H1 (cell line): ENCODE results near the gene PPIL3. TPM values are rescaled to one million over a fixed set of nuclear protein-coding genes. Genes with fewer than 3 reads are reported as not detected.

ENCODE experiments used
- CTCF ChIA-PET: fragments of 300-600 bp; sonication (Branson Sonifier 250); formaldehyde crosslinking; loops from one replicate; lab custom pipeline; 2021; ENCODE audit not compliant: partially characterized antibody; lab: Charles Lee
- POLR2A ChIA-PET: fragments of 300-600 bp; sonication (Branson Sonifier 250); formaldehyde crosslinking; loops from one replicate; lab custom pipeline; 2021; ENCODE audit warnings: inconsistent platforms; ENCODE audit not compliant: partially characterized antibody; lab: Charles Lee
- DNase-seq, 2 experiments: peaks; one replicate each; pipeline versions ENCODE4 v3.0.0 to v3.0.0-alpha.2; 2010 to 2022; ENCODE audit warnings: low spot score in 2 of 2, low read depth in 1 of 2, mixed read lengths in 1 of 2
- FAIRE-seq: peaks from 2 replicates; lab custom pipeline; 2011; peaks lifted over from hg19 to GRCh38; lab: Jason Lieb, UNC
- H2AFZ ChIP-seq: 2 replicates; pipeline ENCODE4 v1.8.1; 2012; ENCODE audit warnings: low read length, inconsistent platforms
- H2AK5ac ChIP-seq: 2 replicates; pipeline ENCODE4 v1.6.1; 2013; ENCODE audit warnings: low read depth, low read length
- H2BK120ac ChIP-seq: replicated peaks from 2 replicates; pipeline ENCODE3; 2013; ENCODE audit warnings: low read depth, low read length, inconsistent platforms
- H2BK12ac ChIP-seq: 2 replicates; pipeline ENCODE4 v1.6.1; 2013; ENCODE audit warnings: low read depth, low read length
- H2BK15ac ChIP-seq: 2 replicates; pipeline ENCODE4 v1.6.1; 2013; ENCODE audit warnings: low read length
- H2BK20ac ChIP-seq: 2 replicates; pipeline ENCODE4 v1.6.1; 2013; ENCODE audit warnings: low read length
- H2BK5ac ChIP-seq: 2 replicates; pipeline ENCODE4 v1.6.1; 2013; ENCODE audit warnings: low read depth, low read length
- H3K14ac ChIP-seq: 2 replicates; pipeline ENCODE4 v1.6.1; 2013; ENCODE audit warnings: inconsistent platforms; ENCODE audit not compliant: insufficient read length
- H3K18ac ChIP-seq: 2 replicates; pipeline ENCODE4 v1.6.1; 2013; ENCODE audit warnings: low read length; ENCODE audit errors: extremely low read depth
- H3K23ac ChIP-seq: 2 replicates; pipeline ENCODE4 v1.6.1; 2013; ENCODE audit warnings: inconsistent platforms; ENCODE audit not compliant: insufficient read length
- H3K23me2 ChIP-seq: 2 replicates; pipeline ENCODE4 v1.6.1; 2013; ENCODE audit warnings: low read depth, low read length
- H3K27ac ChIP-seq: 2 replicates; pipeline ENCODE4 v1.6.1; 2011; ENCODE audit warnings: low read depth, low read length, inconsistent platforms
- H3K27me3 ChIP-seq, 4 experiments: replicated peaks in 1 of 4; 1 replicate in 1 of 4; 2 replicates in 3 of 4; pipeline versions ENCODE4 v1.6.1 to v1.8.1; 2011 to 2013; ENCODE audit warnings: low read length in 3 of 4, mild to moderate bottlenecking in 3 of 4, inconsistent platforms in 2 of 4, mixed read lengths in 2 of 4, moderate library complexity in 1 of 4; ENCODE audit not compliant: control insufficient read depth in 3 of 4, insufficient read depth in 3 of 4; ENCODE audit errors: extremely low read depth in 1 of 4
- H3K36me3 ChIP-seq, 4 experiments: 2 replicates each; pipeline versions ENCODE4 v1.6.1 to v1.8.1; 2011 to 2013; ENCODE audit warnings: mild to moderate bottlenecking in 4 of 4, low read length in 3 of 4, moderate library complexity in 2 of 4, control low read depth in 1 of 4, inconsistent platforms in 1 of 4; ENCODE audit not compliant: insufficient read depth in 4 of 4, control insufficient read depth in 2 of 4
- H3K4ac ChIP-seq: replicated peaks from 2 replicates; pipeline ENCODE3; 2013; ENCODE audit warnings: low read length, low read depth, mixed read lengths, inconsistent platforms; ENCODE audit not compliant: insufficient read length
- H3K4me1 ChIP-seq, 4 experiments: replicated peaks in 1 of 4; 1 replicate in 1 of 4; 2 replicates in 3 of 4; pipeline versions ENCODE4 v1.6.1 to v1.8.1; 2011 to 2013; ENCODE audit warnings: low read length in 3 of 4, inconsistent platforms in 2 of 4, mixed read lengths in 1 of 4; ENCODE audit not compliant: insufficient read depth in 4 of 4, control insufficient read depth in 3 of 4
- H3K4me2 ChIP-seq, 2 experiments: 2 replicates each; pipeline versions ENCODE4 v1.6.1 to v1.8.1; 2011 to 2013; ENCODE audit warnings: low read depth in 2 of 2, low read length in 2 of 2, control low read depth in 1 of 2, inconsistent platforms in 1 of 2, mild to moderate bottlenecking in 1 of 2; ENCODE audit not compliant: insufficient read depth in 1 of 2
- H3K4me3 ChIP-seq, 4 experiments: fragments of 200-600, 300-600 bp in 1 of 4; sonication (generic), shearing (Covaris generic), sonication (Bioruptor Twin) in 1 of 4; 2 replicates each; pipeline versions ENCODE4 v1.5.1 to v1.8.1; 2011 to 2016; ENCODE audit warnings: low read length in 4 of 4, low read depth in 3 of 4, control low read depth in 2 of 4, inconsistent platforms in 2 of 4, mild to moderate bottlenecking in 2 of 4, mixed read lengths in 1 of 4, moderate library complexity in 1 of 4; ENCODE audit not compliant: insufficient read depth in 2 of 4; ENCODE audit errors: extremely low read depth in 1 of 4
- H3K56ac ChIP-seq: replicated peaks from 2 replicates; pipeline ENCODE3; 2013; ENCODE audit warnings: low read depth, mild to moderate bottlenecking, mixed read lengths, low read length, inconsistent platforms; ENCODE audit not compliant: insufficient read length
- H3K79me1 ChIP-seq: 2 replicates; pipeline ENCODE4 v1.6.1; 2013; ENCODE audit warnings: low read depth, low read length, control low read depth
- H3K79me2 ChIP-seq, 2 experiments: 2 replicates each; pipeline versions ENCODE4 v1.6.1 to v1.8.1; 2012 to 2013; ENCODE audit warnings: low read length in 2 of 2, mild to moderate bottlenecking in 2 of 2, inconsistent platforms in 1 of 2; ENCODE audit not compliant: insufficient read depth in 2 of 2, control insufficient read depth in 1 of 2
- H3K9ac ChIP-seq, 4 experiments: replicated peaks in 1 of 4; 1 replicate in 1 of 4; 2 replicates in 3 of 4; pipeline versions ENCODE4 v1.6.1 to v1.8.1; 2011 to 2013; ENCODE audit warnings: low read depth in 3 of 4, low read length in 3 of 4, control low read depth in 2 of 4, mild to moderate bottlenecking in 2 of 4, moderate library complexity in 2 of 4, inconsistent platforms in 1 of 4; ENCODE audit errors: extremely low read depth in 1 of 4
- H3K9me3 ChIP-seq, 2 experiments: 2 replicates each; pipeline versions ENCODE4 v1.6.1 to v1.8.1; 2012 to 2013; ENCODE audit warnings: mild to moderate bottlenecking in 2 of 2, moderate library complexity in 2 of 2, control low read depth in 1 of 2, inconsistent platforms in 1 of 2, low read depth in 1 of 2, low read length in 1 of 2, mixed read lengths in 1 of 2; ENCODE audit not compliant: insufficient read depth in 2 of 2
- H4K20me1 ChIP-seq, 2 experiments: replicated peaks in 1 of 2; 2 replicates each; pipeline versions ENCODE3 to v1.8.1; 2011 to 2013; ENCODE audit warnings: inconsistent platforms in 2 of 2, low read length in 2 of 2, mild to moderate bottlenecking in 1 of 2; ENCODE audit not compliant: insufficient read depth in 2 of 2, control insufficient read depth in 1 of 2
- H4K5ac ChIP-seq: 2 replicates; pipeline ENCODE4 v1.6.1; 2013; ENCODE audit warnings: low read length, low read depth, mixed read lengths, inconsistent platforms; ENCODE audit not compliant: insufficient read length
- H4K8ac ChIP-seq: 2 replicates; pipeline ENCODE4 v1.8.0; 2013; ENCODE audit warnings: mild to moderate bottlenecking, moderate library complexity, low read length, inconsistent platforms; ENCODE audit not compliant: insufficient read depth; ENCODE audit errors: extremely low read depth
- H4K91ac ChIP-seq: replicated peaks from 2 replicates; pipeline ENCODE3; 2013; ENCODE audit warnings: low read length, mixed read lengths, inconsistent platforms; ENCODE audit not compliant: insufficient read length
- ATF3 ChIP-seq: IDR thresholded peaks from 2 replicates; pipeline ENCODE4 v1.6.1; 2011; ENCODE audit warnings: low read depth, mild to moderate bottlenecking, low read length; ENCODE audit not compliant: insufficient read depth
- KDM5A ChIP-seq: fragments of 200-600 bp; IDR thresholded peaks from 2 replicates; pipeline ENCODE4 v1.7.1; 2012; ENCODE audit warnings: mild to moderate bottlenecking, low read length, inconsistent platforms, mixed read lengths
- RBBP5 ChIP-seq: IDR thresholded peaks from 2 replicates; pipeline ENCODE4 v1.7.1; 2012; ENCODE audit warnings: low read depth, mild to moderate bottlenecking, inconsistent platforms, low read length, moderate library complexity, borderline replicate concordance
- RXRA ChIP-seq: IDR thresholded peaks from 2 replicates; pipeline ENCODE4 v1.6.1; 2011; ENCODE audit warnings: low read depth, mild to moderate bottlenecking, low read length, moderate library complexity; ENCODE audit not compliant: insufficient read depth
- TAF1 ChIP-seq: IDR thresholded peaks from 2 replicates; pipeline ENCODE4 v1.6.1; 2011; ENCODE audit warnings: mild to moderate bottlenecking, low read depth, low read length
- TEAD4 ChIP-seq: IDR thresholded peaks from 2 replicates; pipeline ENCODE4 v1.6.1; 2012; ENCODE audit warnings: low read depth, low read length, inconsistent platforms, mixed read lengths
- WGBS, 2 experiments: shearing (Covaris generic) in 1 of 2; methylation state at CpG; one replicate each; pipeline versions ENCODE4 v1.1.6 to v1.1.7; 2013 to 2015; ENCODE audit warnings: low lambda C conversion rate in 2 of 2, mixed read lengths in 2 of 2, inconsistent platforms in 1 of 2, low coverage in 1 of 2, missing lambda C conversion rate in 1 of 2; ENCODE audit not compliant: insufficient replicate concordance in 2 of 2, insufficient coverage in 1 of 2, insufficient read length in 1 of 2; ENCODE audit errors: extremely low coverage in 1 of 2, missing lambda C conversion rate in 1 of 2; 5-methylcytosine and 5-hydroxymethylcytosine counted together
- polyA plus RNA-seq, 7 experiments: library from polyadenylated mRNA; depleted of rRNA in 3 of 7; stranded (reverse) in 5 of 7; unstranded in 2 of 7; fragments of >200 nt in 5 of 7; fragments of 200-250 nt in 2 of 7; gene quantifications; 1 replicate in 5 of 7; 2 replicates in 1 of 7; 4 replicates in 1 of 7; pipeline versions ENCODE4 v1.2.1 to v1.2.3, GENCODE V29; 2011 to 2013; ENCODE audit warnings: missing spikeins in 2 of 7, mixed read lengths in 2 of 7
- total RNA-seq: library from RNA; stranded (reverse); fragmentation: NEBNext Ultra II Directional; extraction: Animal tissue kit (Norgen Biotek cat#: 25700); gene quantifications from 2 replicates; pipeline ENCODE4 v1.2.1, GENCODE V29; 2021

PPIL3 gene
- total and polyA plus RNA-seq, 2 of the 8 experiments (the other 6 are each of a cell fraction or from before 2014, with no cell fraction given), result 30.4 to 48.7 TPM

GRCh38 chr2:200856806-200857205 is 32.1 kb downstream of the PPIL3 start:
- H3K79me1 ChIP-seq, result no peaks in the 10 kb centered on the region
- no peak overlapping the region for H4K5ac ChIP-seq
- DNase-seq (no peak), FAIRE-seq (no peak)
- H3K27ac ChIP-seq, result no peak overlapping the region
- H3K4ac ChIP-seq, result no peak overlapping the region
- no peak overlapping the region for H4K8ac ChIP-seq
- no peak overlapping the region for H2BK20ac ChIP-seq
- H3K9ac ChIP-seq, result no peak overlapping the region
- peaks cover 25 to 96% (median 70%) of the 10 kb centered on the region in 4 experiments for H3K36me3 ChIP-seq
- ChIA-PET CTCF (interaction anchor here (1.1 to 1.6 kb wide), 5 partner anchors 10 to 152 kb away, joined by 3 to 5 read pairs (median 3); no protein-coding TSS in a partner anchor), POLR2A (interaction anchor here (1.1 to 1.9 kb wide), 3 partner anchors 11 to 39 kb away, joined by 3 to 5 read pairs (median 4); no protein-coding TSS in a partner anchor)
- no peak overlapping the region for H3K14ac ChIP-seq
- H2BK12ac ChIP-seq, result no peak overlapping the region
- no peak overlapping the region for H3K4me3 ChIP-seq
- H3K27me3 ChIP-seq, result no peaks in the 10 kb centered on the region
- H2BK120ac ChIP-seq, result no peak overlapping the region
- WGBS, 2 experiments, result 85% methylated on average over 8 of the region's 8 CpGs; no CpG with 5 or more reads in 1 of the 2 experiments
- H2BK5ac ChIP-seq, result no peak overlapping the region
- H2AK5ac ChIP-seq, result no peak overlapping the region
- no peak overlapping the region for H3K4me2 ChIP-seq
- no peak overlapping the region for H4K91ac ChIP-seq
- H3K79me2 ChIP-seq, result peaks cover 6 to 27% of the 10 kb centered on the region in 2 experiments; a peak in 3 of 4 replicates
- peaks cover 0 to 4% (median 0%) of the 10 kb centered on the region in 4 experiments; a peak in 1 of 7 replicates for H3K4me1 ChIP-seq
- H3K9me3 ChIP-seq, result no peaks in the 10 kb centered on the region
- H3K23me2 ChIP-seq, result no peaks in the 10 kb centered on the region
- H4K20me1 ChIP-seq, result peaks cover 2% of the 10 kb centered on the region in 2 experiments
- H3K56ac ChIP-seq, result no peak overlapping the region
- no peak overlapping the region for H3K18ac ChIP-seq
- no peak overlapping the region for H2BK15ac ChIP-seq
- no peak overlapping the region for H3K23ac ChIP-seq
- no peak overlapping the region for H2AFZ ChIP-seq
- TF ChIP-seq KDM5A, result no peak
- TF ChIP-seq ATF3, result no peak
- no peak for TF ChIP-seq RXRA
- TF ChIP-seq TEAD4, result no peak
- TF ChIP-seq TAF1, result no peak
- no peak for TF ChIP-seq RBBP5
